T-helper 2 cell treated with Interferon-gamma antibody and Interleukin-4, amounts not matched to agents 100 ng/mL and 5 ng/mL, for 36 hours (primary cell): ENCODE measurements around the gene DDIT4. TPM values are rescaled to one million over a fixed set of nuclear protein-coding genes. Genes with fewer than 3 reads are reported as not detected.
"Not testable (repeated sequence)": the region's sequence is repeated elsewhere in the genome, so short reads cannot be mapped to it uniquely, and the experiment has no call there.

Source experiments
- intact Hi-C: fragments of 100-400 bp; cut with micrococcal nuclease; formaldehyde crosslinking; loops from one replicate; pipeline ENCODE4 v1.15.1; 2023
- total RNA-seq: library from RNA; stranded (reverse); gene quantifications from 2 replicates; pipeline ENCODE4 v1.2.3, GENCODE V29; 2022

DDIT4 gene, protein sequence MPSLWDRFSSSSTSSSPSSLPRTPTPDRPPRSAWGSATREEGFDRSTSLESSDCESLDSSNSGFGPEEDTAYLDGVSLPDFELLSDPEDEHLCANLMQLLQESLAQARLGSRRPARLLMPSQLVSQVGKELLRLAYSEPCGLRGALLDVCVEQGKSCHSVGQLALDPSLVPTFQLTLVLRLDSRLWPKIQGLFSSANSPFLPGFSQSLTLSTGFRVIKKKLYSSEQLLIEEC
- total RNA-seq, result 154 and 155 TPM in 2 replicates

DNA sequence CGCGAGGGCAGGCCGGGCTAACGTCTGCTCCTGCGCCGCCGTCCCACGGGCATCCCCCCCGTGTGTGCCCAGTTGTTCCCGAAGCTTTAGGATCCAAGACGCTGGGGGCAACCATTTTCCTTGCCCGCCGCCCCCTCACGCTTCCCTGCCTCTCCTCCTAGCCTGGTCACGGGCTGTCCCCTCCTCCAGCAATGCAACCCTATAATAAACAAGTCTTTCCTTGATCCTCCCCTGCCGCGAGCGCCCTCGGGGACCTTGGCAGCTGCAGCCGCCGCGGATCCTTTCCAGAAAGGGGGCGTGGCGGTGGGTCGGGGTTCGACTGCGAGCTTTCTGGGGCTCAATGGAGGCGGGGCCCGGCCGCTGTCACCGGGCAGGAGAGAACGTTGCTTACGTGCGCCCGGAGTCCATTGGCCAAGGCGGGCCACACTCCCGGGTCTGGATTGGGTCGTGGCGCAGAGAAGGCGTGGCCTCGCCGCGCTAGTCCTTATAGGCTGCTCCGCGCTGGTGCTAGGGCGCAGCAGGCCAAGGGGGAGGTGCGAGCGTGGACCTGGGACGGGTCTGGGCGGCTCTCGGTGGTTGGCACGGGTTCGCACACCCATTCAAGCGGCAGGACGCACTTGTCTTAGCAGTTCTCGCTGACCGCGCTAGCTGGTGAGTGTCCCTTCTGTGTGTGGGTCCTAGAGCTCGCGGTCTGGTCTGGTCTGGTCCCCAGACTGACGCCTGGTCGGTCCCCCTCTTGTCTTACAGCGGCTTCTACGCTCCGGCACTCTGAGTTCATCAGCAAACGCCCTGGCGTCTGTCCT, at the start of gene DDIT4:
Gene DDIT4, plus strand, starts transcription at position 515 of the 803 bp plus-strand sequence. CDS start 293 bp downstream, outside the sequence.
- intact Hi-C loops, result loop anchor here (1.0 to 2.0 kb wide), 8 partner anchors 12 to 62 kb away; partner anchors contain the start of genes ANAPC16 and ASCC1

DNA sequence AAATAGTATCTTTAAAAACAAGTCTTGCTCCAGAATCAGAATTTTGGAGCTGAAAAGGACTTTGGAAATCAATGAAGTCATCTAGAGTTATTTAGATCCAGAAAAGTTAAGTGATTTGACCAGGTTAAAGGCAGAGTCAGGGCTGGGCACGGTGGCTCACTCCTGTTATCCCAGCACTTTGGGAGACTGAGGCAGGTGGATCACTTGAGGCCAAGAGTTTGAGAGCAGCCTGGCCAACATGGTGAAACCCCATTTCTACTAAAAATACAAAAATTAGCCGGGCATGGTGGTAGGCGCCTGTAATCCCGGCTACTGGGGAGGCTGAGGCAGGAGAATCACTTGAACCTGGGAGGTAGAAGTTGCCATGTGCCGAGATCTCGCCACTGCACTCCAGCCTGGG, 49.5 kb upstream of the DDIT4 start:
- intact Hi-C loops, result not testable (repeated sequence)

DNA sequence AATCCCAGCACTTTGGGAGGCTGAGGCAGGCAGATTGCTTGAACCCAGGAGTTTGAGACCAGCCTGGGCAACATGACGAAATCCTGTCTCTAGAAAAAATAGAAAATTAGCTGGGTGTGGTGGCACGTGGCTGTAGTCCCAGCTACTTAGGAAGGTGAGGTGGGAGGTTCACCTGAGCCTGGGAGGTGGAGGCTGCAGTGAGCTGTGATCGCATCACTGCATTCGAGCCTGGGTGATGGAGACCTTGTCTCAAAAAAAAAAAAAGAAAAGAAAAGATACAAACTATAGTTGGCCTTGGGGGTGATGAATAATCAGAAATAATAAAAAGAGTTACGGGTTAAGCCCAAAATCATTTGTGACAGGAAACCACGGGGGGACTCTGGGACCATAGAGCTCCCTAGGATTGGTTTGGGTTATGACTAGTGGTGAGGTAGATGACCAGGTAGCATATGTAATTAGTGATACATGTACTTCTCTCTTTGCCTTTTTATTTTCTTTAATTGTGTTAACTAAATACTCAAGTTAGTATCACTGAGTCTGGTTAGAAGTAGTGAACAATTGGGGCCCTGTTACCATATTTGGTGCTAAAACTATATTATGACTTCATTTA, 47.2 kb upstream of the DDIT4 start:
- intact Hi-C loops, result no loop called here

DNA sequence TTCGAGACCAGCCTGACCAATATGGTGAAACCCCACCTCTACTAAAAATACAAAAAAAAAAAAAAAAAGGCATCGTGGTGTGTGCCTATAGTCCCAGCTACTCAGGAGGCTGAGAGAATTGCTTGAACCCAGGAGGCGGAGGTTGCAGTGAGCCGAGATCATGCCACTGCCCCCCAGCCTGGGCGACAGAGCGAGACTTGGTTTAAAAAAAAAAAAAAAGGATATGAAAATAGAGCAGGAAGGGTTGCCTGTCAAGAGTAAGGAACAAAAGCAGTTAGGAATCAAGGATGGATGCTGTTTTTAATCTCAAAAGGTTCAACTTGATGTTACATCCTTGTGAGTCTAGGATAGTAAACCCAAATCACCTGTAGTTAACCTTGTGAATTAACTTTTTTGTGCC, 45.9 kb upstream of the DDIT4 start:
- intact Hi-C loops, result no loop called here

DNA sequence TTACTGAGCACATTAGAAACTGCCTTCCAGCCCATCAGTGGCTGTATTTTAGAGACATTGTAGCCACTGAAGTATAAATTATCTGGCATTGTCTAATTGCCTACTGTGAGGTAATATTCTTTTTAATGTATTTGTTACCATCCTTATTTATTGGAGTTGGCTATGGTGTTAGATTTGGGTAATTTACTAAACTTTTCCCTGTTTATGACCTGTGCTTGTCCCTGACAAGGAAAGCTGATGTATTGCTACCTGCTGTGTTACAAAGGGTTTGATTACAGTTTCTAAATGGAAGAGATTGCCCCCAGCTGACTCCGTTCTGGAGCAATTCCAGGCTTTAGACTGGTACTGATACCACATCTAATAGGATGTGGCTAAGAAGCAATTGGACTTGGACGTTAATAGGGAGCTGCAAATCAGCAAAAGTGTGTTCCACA, 45.4 kb upstream of the DDIT4 start:
- intact Hi-C loops, result no loop called here

DNA sequence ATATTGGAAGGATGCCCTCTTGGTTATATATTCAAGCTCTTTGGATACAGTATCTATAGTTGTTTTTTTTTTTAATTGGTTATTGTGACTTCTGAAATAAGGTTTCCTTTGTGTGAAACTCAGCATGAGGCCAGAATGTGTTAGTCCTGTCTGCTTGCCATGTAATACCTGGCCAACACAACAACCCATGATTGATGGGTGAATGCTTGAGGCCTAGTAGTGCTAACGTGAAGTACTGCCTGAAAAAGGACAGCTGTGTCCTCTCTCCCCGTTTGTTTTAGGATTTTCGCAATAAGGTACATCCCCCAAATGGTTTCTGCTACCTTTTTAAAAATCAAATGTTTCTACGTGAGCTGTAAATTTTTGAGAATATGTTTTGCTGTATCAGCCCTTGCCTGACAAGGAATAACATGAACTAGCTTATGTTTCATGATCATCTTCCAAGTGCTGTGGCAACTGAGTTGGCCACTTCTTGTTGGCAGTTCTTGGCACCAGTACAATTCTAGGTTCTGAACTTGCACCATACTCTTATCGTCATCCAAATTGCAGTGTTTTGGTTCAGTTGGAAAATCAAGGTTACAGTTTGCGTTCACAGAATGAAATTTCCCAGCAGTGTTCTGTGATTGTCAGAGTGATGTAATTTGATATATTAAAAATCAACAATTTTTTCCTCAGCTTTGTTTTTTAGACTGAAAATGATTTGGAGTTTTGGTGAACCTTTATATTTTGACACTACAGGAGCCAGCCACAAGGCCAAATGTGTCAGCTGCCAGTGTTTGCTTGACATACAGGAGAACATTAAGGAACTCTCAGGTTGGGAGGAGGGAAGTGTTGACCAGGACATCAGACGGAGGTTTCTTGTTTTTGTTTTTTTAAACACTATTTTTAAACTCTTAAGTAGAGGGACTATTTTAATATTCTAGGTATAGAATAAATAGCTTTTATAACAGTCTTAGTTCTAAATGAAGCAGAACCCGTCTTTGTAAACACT, 44.2 kb upstream of the DDIT4 start:
- intact Hi-C loops, result no loop called here

DNA sequence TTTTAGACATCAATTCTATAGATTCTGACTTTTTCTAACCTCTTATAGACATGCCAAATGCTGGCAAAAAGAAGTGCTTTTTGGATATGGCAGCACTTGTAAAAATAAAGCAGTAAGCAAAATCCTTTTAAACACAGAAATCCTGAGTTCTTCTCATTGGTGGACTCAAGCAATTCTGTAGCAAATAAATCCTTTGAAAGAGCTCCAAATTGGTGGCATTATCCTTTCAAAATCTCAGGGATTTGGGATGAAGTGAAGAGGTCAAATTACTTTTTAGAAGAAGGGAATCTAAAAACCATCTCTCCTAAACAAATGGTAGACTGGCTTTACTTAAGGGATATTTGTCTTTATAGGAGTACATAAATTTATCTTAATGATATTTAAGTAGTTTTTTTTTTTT, 40.1 kb upstream of the DDIT4 start:
- intact Hi-C loops, result no loop called here

DNA sequence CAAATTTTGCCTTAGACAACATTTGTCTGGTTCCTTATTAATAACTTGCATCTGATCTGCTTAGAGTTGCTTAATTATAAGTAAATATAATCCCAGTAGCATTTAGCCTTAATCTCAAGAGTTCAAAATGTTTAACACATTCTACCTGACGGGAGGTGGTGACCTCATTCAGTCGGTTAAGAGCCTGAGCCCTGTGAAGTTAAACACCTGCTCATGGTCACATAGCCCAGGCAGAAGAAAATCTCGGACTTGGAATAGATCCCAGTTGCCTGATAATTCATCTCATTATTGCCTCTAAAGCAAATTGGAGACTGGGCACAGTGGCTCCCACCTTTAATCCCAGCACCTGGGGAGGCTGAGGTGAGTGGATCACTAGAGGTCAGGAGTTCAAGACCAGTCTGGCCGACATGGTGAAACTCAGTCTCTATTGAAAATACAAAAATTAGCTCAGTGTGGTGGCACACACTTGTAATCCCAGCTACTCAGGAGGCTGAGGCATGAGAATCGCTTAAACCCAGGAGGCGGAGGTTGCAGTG, 39.1 kb upstream of the DDIT4 start:
- intact Hi-C loops, result no loop called here

DNA sequence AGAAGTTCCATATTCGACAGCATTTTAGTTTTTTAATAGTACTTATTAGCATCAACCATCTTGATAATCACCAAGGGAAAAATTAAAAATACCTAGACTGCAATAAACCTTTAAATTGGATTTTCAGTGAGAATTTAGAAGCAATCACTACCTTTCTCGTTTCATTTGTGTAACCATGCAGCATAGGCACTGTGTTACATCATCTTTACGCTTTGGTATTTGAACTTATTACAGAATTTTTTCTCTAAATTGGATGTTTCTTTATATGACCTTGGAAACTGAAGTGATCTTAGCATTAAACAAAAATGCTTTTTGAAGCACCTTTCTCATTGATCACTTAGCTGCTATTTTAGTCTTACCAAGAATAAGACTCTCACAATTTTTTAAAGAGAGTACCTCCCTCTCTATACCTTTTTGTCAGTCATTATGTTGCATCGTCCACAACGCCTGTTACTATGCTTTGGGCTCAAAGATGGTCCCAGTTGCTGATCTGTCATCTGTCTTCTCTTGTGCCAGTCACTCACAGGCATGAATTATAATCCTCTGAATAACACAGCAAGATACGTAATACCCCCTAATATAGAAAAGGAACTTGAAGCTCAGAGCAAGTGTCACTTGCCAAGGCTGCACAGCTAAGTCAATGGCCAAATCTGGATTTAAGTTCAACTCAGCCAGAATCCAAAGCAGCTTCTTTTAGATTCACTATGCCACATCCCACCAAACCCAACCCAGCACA, 38.0 kb upstream of the DDIT4 start:
- intact Hi-C loops, result no loop called here

DNA sequence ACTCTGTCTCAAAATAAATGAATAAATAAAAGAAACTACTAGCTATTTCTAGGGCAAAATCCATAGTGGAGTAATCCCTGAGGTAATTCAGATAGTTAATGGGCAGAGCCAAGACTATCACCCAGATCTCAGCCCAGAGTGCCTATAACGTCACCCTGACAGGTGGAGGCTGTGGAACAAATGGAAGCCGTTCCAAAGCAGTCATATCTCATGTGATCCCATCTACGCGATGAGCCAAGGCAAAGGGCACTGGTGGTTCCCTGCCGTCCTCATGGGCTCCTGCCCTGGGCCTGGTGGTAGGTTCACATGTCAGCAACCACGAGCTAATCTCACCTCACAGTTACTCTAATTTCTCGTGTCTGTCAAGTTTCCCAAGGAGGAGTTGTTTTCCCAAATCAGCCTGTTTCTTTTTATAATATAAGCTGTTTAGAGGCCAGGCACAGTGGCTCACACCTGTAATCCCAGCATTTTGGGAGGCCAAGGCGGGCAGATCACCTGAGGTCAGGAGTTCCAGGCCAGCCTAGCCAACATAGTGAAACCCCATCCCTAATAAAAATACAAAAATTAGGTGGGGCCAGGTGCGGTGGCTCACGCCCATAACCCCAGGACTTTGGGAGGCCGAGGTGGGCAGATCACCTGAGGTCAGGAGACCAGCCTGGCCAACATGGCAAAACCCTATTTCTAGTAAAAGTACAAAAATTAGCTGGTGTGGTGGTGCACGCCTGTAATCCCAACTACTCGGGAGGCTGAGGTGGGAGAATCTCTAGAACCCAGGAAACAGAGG, 35.1 kb upstream of the DDIT4 start:
- intact Hi-C loops, result no loop called here

DNA sequence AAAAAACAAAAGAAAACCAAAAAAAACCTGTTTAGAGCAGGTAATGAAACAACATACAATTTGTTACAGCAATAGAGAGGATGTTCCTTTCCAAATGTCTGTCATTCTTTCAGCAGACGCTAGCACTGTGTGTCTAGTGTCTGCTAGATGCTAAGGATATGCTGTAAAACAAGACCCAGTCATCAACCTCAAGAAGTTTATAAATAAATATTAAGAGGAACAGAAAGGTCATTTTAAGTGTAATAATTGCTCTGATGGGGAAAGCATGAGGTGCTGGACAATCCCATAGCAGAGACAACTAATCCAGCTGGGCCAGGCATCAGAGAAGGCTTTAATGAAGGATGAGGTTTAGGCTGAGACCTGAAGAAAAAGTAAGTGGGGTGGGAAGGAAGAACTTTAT, 34.3 kb upstream of the DDIT4 start:
- intact Hi-C loops, result no loop called here

DNA sequence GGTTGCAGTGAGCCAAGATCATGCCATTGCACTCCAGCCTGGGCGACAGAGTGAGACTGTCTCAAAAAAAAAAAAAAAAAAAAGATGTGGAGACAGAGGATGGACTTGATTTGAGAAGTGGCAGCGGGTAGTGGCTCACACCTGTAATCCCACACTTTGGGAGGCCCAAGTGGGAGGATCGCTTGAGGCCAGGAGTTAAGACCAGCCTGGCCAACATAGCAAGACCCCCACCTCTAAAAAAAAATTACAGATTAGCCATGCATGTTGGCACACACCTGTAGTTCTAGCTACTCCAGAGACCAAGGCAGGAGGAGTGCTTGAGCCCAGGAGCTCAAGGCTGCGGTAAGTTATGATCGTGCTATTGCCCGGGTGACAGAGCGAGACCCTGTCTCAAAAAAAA, 33.4 kb upstream of the DDIT4 start:
- intact Hi-C loops, result no loop called here

DNA sequence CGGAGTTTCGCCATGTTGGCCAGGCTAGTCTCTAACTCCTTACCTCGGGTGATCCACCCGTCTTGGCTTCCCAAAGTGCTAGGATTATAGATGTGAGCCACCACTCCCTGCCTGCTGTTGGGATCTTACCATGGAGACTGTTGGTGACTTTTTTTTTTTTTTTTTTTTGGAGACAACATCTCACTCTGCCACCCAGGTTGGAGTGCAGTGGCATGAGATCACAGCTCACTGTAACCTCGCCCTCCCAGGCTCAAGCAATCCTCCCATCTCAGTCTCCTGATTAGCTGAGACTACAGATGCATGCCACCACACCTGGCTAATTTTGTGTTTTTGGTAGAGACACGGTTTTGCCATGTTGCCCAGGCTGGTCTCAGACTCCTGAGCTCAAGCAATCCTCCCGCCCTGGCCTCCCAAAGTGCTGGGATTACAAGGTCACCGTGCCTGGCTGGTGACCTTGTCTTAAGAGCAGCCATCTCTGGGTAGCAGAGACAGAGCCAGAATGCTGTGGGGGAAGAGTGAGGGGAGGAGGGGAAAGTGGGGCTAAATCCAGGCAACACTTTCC, 32.0 kb upstream of the DDIT4 start:
- intact Hi-C loops, result no loop called here

DNA sequence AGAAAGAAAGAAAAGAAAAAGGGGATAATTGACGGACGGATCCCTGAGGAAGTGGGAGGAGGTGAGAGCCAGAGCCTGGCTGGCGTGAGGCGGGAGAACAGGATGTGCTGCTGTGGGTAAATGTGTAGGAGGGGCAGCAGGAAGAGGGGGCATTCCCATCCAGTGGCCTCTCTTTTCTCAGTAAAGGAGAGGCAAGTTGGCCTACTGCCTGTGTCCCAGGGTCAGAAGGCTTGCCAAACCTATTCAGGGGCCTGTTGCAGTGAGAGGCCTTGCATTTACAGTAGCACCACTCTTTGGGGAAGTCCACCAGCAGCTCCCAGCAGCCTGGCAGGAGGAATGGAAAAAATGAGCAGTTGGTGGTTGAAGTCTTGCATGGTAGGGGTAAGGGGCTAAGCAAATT, 31.0 kb upstream of the DDIT4 start:
- intact Hi-C loops, result no loop called here

DNA sequence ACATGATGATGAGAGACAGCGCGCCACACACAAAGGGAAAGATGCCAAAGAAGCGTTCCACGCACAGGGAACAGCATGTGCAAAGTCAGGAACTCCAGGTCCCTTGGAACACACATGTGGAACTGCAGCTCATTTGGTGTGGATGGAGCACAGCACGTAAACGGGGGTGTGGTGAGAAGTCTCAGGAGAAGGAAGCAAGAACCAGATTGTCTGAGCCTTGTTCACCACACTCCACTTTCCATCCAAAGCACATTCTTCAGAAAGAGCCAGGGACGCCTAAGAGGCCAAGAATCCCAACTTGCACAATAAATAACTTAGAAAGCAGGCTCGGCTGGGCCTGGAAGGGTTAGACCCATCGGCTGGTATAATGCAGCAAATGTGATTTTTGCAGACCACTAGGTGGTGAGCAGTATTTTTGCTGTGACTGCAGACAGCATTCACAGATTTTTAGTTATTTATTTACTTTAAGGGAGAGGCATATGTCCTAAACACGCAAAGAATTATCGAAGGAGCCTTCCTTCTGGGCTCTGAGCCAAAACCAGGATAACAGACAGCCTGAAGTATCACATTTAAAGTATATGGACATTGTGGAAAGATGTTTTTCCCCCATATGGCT, 29.8 kb upstream of the DDIT4 start:
- intact Hi-C loops, result no loop called here

DNA sequence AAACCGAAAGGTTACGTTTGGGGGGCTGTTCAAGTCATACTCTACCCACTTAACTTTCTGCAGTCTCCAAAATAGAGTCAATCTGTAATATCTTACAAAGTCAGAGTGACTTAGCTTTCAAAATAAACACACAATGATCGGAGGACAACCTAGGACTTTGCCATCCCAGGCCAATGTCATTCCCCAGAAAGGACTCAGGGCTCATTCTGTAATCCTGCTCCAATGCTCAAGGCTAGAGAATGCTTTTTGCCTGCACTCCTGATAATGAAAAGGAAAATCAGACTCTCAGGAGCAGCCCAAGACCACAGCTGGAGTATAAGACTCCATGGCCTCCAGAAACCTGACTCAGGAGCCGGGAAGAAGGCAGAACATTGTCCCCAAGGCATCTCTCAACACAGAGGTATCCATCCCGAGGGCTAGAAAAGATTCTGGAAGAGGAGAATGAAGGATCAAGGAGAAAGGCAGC, 29.1 kb upstream of the DDIT4 start:
- intact Hi-C loops, result no loop called here

DNA sequence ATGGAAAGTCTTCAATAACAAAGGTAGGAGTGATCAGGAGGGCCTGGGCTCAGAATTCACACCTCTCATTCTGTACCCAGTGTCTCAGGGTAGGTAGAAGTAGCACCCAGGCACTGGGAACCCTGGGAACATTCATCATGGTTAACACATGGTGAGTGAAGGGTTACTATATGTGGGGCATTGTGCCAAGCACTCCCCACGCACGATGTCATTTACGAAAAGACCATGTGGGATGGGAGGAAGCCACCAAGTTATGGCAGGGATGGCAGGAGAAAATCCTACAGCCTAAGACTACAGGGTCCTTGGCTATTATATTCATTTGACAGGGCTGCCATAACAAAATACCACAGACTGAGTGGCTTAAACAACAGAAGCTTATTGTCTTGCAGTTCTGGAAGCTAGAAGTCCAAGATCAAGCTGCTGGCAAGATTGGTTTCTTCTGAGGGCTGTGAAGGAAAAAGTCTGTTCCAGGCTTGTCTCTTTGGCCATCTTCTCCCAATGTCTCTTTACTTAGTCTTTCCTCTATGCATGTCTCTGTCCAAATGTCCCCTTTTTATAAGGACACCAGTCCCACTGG, 27.7 kb upstream of the DDIT4 start:
- intact Hi-C loops, result no loop called here
